Naive thymus-derived CD4-positive, alpha-beta T cell (primary cell): Measurements from ENCODE around the gene ANGPT4. TPM values are rescaled to one million over a fixed set of nuclear protein-coding genes. Genes with fewer than 3 reads are reported as not detected.

ENCODE experiments used
- ATAC-seq: fragments of 150-1000 bp; cut with Tn5 transposase; 2 replicates; pipeline ENCODE4 v1.10.0; 2021; ENCODE audit warnings: mild to moderate bottlenecking, moderate library complexity
- CTCF ChIA-PET: fragments of 350-600 bp; sonication (Branson Sonifier 250); formaldehyde crosslinking; loops from one replicate; lab custom pipeline; 2021; ENCODE audit warnings: antibody characterized with exemption; lab: Charles Lee
- POLR2A ChIA-PET: fragments of 350-600 bp; sonication (Branson Sonifier 250); formaldehyde crosslinking; loops from one replicate; lab custom pipeline; 2021; ENCODE audit warnings: antibody characterized with exemption, inconsistent platforms; lab: Charles Lee
- DNase-seq, 9 donors: peaks; one replicate each; pipeline versions ENCODE4 v3.0.0 to v3.0.0-alpha.2; 2020 to 2022; ENCODE audit warnings: mixed read lengths in 1 of 9
- H3K27ac ChIP-seq: one replicate; pipeline ENCODE4 v1.7.0; 2013; ENCODE audit warnings: mild to moderate bottlenecking, low read depth, low read length, moderate library complexity
- H3K27me3 ChIP-seq, 2 donors: one replicate each; pipeline ENCODE4 v1.7.0; 2013; ENCODE audit warnings: low read length in 2 of 2, mild to moderate bottlenecking in 2 of 2, moderate library complexity in 2 of 2; ENCODE audit not compliant: control insufficient read depth in 2 of 2, insufficient read depth in 2 of 2
- H3K36me3 ChIP-seq, 3 experiments: 1 replicate in 2 of 3; 2 replicates in 1 of 3; pipeline ENCODE4 v1.7.0; 2013; ENCODE audit warnings: low read length in 3 of 3, mild to moderate bottlenecking in 3 of 3, moderate library complexity in 1 of 3; ENCODE audit not compliant: insufficient read depth in 3 of 3, control insufficient read depth in 2 of 3
- H3K4me1 ChIP-seq, 2 donors: one replicate each; pipeline ENCODE4 v1.7.0; 2013; ENCODE audit warnings: low read length in 2 of 2, mild to moderate bottlenecking in 2 of 2, moderate library complexity in 1 of 2; ENCODE audit not compliant: control insufficient read depth in 2 of 2, insufficient read depth in 2 of 2
- H3K4me3 ChIP-seq: 2 replicates; pipeline ENCODE4 v1.7.0; 2013; ENCODE audit warnings: mild to moderate bottlenecking, low read length
- H3K9me3 ChIP-seq, 3 experiments: 1 replicate in 2 of 3; 2 replicates in 1 of 3; pipeline ENCODE4 v1.7.0; 2013; ENCODE audit warnings: low read length in 3 of 3; ENCODE audit not compliant: control insufficient read depth in 2 of 3
- H3K27ac Mint-ChIP-seq, 9 donors: one replicate each; pipeline ENCODE4 v1.8.0; 2020 to 2022; ENCODE audit warnings: mixed read lengths in 9 of 9, mild to moderate bottlenecking in 8 of 9, moderate library complexity in 5 of 9, inconsistent platforms in 2 of 9
- H3K27me3 Mint-ChIP-seq, 5 donors: one replicate each; pipeline ENCODE4 v1.8.0; 2021 to 2022; ENCODE audit warnings: mixed read lengths in 5 of 5, mild to moderate bottlenecking in 1 of 5
- H3K36me3 Mint-ChIP-seq, 5 donors: one replicate each; pipeline ENCODE4 v1.8.0; 2020 to 2022; ENCODE audit warnings: mixed read lengths in 5 of 5, mild to moderate bottlenecking in 3 of 5, inconsistent platforms in 1 of 5
- H3K4me1 Mint-ChIP-seq, 7 donors: one replicate each; pipeline ENCODE4 v1.8.0; 2020 to 2022; ENCODE audit warnings: mixed read lengths in 7 of 7, mild to moderate bottlenecking in 3 of 7, inconsistent platforms in 1 of 7
- H3K4me3 Mint-ChIP-seq, 10 donors: one replicate each; pipeline ENCODE4 v1.8.0; 2020 to 2022; ENCODE audit warnings: mild to moderate bottlenecking in 10 of 10, mixed read lengths in 10 of 10, moderate library complexity in 6 of 10, inconsistent platforms in 2 of 10
- H3K9me3 Mint-ChIP-seq, 11 donors: one replicate each; pipeline ENCODE4 v1.8.0; 2020 to 2022; ENCODE audit warnings: mixed read lengths in 11 of 11, mild to moderate bottlenecking in 4 of 11, inconsistent platforms in 1 of 11, moderate library complexity in 1 of 11
- intact Hi-C, 2 donors: fragments of 100-400 bp; cut with micrococcal nuclease; formaldehyde crosslinking; loops; one replicate each; pipeline ENCODE4 v1.15.1; 2023
- polyA plus RNA-seq, 2 donors: library from polyadenylated mRNA; unstranded; fragments of 300-500 nt; fragmentation: Illumina TruSeq; gene quantifications; one replicate each; pipeline ENCODE4 v1.2.3, GENCODE V29; 2021
- total RNA-seq, 6 experiments: library from RNA in 5 of 6; stranded (reverse) in 5 of 6; gene quantifications; 1 replicate in 5 of 6; 2 replicates in 1 of 6; pipeline ENCODE4 v1.2.3 and lab custom pipeline; 2021 to 2026

Gene ANGPT4
- total and polyA plus RNA-seq, 7 experiments from 2014 or later: not detected

GRCh38 chr20:944148-944547, 28.0 kb upstream of the ANGPT4 start:
- H3K4me1 ChIP-seq: no peaks in the 10 kb centered on the region
- no peaks in the 10 kb centered on the region for H3K36me3 ChIP-seq
- H3K27ac ChIP-seq: no peak overlapping the region
- H3K27me3 Mint-ChIP-seq: peaks cover 14 to 32% (median 21%) of the 10 kb centered on the region in 5 donors
- POLR2A ChIA-PET: no interaction called here
- no peaks in the 10 kb centered on the region for H3K36me3 Mint-ChIP-seq
- no peaks in the 10 kb centered on the region for H3K27me3 ChIP-seq
- no peak overlapping the region for H3K4me3 ChIP-seq
- H3K4me3 Mint-ChIP-seq: no peak overlapping the region
- no peak for ATAC-seq
- no peaks in the 10 kb centered on the region for H3K9me3 Mint-ChIP-seq
- DNase-seq: no peak
- CTCF ChIA-PET: no interaction called here
- no peak overlapping the region for H3K27ac Mint-ChIP-seq
- peaks cover 0 to 4% (median 0%) of the 10 kb centered on the region in 7 donors for H3K4me1 Mint-ChIP-seq
- intact Hi-C loops: no loop called here
- H3K9me3 ChIP-seq: no peaks in the 10 kb centered on the region

GRCh38 chr20:942611-943010, 26.5 kb upstream of the ANGPT4 start:
- intact Hi-C loops: no loop called here

GRCh38 chr20:940926-941325, 24.8 kb upstream of the ANGPT4 start:
- no peaks in the 10 kb centered on the region for H3K36me3 Mint-ChIP-seq
- no peaks in the 10 kb centered on the region for H3K4me1 ChIP-seq
- H3K4me3 Mint-ChIP-seq: no peak overlapping the region
- peaks cover 0 to 7% (median 4%) of the 10 kb centered on the region in 5 donors for H3K27me3 Mint-ChIP-seq
- H3K9me3 ChIP-seq: no peaks in the 10 kb centered on the region
- no peak for DNase-seq
- no peaks in the 10 kb centered on the region for H3K4me1 Mint-ChIP-seq
- no peak for ATAC-seq
- no peak overlapping the region for H3K4me3 ChIP-seq
- no peaks in the 10 kb centered on the region for H3K36me3 ChIP-seq
- H3K27ac ChIP-seq: no peak overlapping the region
- H3K9me3 Mint-ChIP-seq: no peaks in the 10 kb centered on the region
- CTCF ChIA-PET: no interaction called here
- POLR2A ChIA-PET: no interaction called here
- no peak overlapping the region for H3K27ac Mint-ChIP-seq
- H3K27me3 ChIP-seq: no peaks in the 10 kb centered on the region
- intact Hi-C loops: no loop called here

More at GRCh38 chr20:942611-943010, 26.5 kb upstream of the ANGPT4 start:
- Histone ChIP-seq H3K4me3 (no peak overlapping the region), H3K9me3 (no peaks in the 10 kb centered on the region), H3K27me3 (no peaks in the 10 kb centered on the region), H3K4me1 (no peaks in the 10 kb centered on the region), H3K27ac (no peak overlapping the region), H3K36me3 (no peaks in the 10 kb centered on the region)
- no peaks in the 10 kb centered on the region for H3K4me1 Mint-ChIP-seq
- no peaks in the 10 kb centered on the region for H3K9me3 Mint-ChIP-seq
- no peak overlapping the region for H3K27ac Mint-ChIP-seq
- H3K36me3 Mint-ChIP-seq: no peaks in the 10 kb centered on the region
- CTCF ChIA-PET: no interaction called here
- DNase-seq (no peak), ATAC-seq (no peak)
- H3K4me3 Mint-ChIP-seq: no peak overlapping the region
- POLR2A ChIA-PET: no interaction called here
- H3K27me3 Mint-ChIP-seq: peaks cover 8 to 21% (median 15%) of the 10 kb centered on the region in 5 donors

- ATAC-seq: no peak
- Histone ChIP-seq H3K9me3 (no peaks in the 10 kb centered on the region), H3K4me1 (no peaks in the 10 kb centered on the region), H3K27ac (no peak overlapping the region), H3K4me3 (no peak overlapping the region), H3K27me3 (no peaks in the 10 kb centered on the region), H3K36me3 (no peaks in the 10 kb centered on the region)
- DNase-seq: no peak
- Mint-ChIP-seq H3K9me3 (no peaks in the 10 kb centered on the region), H3K36me3 (no peaks in the 10 kb centered on the region), H3K4me1 (no peaks in the 10 kb centered on the region), H3K27me3 (peaks cover 0 to 7% (median 0%) of the 10 kb centered on the region in 5 donors), H3K4me3 (no peak overlapping the region), H3K27ac (no peak overlapping the region)
- intact Hi-C loops: no loop called here
- ChIA-PET POLR2A (no interaction called here), CTCF (no interaction called here)
Measured at GRCh38 chr20:939606-940005, 23.5 kb upstream of the ANGPT4 start.

GRCh38 chr20:934186-934840, 18.2 kb upstream of the ANGPT4 start:
- CTCF ChIA-PET: no interaction called here
- DNase-seq: no peak
- Mint-ChIP-seq H3K4me1 (no peaks in the 10 kb centered on the region), H3K36me3 (peaks cover 0 to 13% (median 4%) of the 10 kb centered on the region in 5 donors), H3K9me3 (peaks cover 4 to 20% (median 11%) of the 10 kb centered on the region in 11 donors), H3K27ac (peak overlapping the region in 1 of 9 donors; percentile 79), H3K4me3 (no peak overlapping the region), H3K27me3 (peaks cover 0 to 5% (median 0%) of the 10 kb centered on the region in 5 donors)
- intact Hi-C loops: no loop called here
- ATAC-seq: no peak
- Histone ChIP-seq H3K9me3 (peaks cover 0 to 3% (median 0%) of the 10 kb centered on the region in 3 experiments), H3K4me1 (no peaks in the 10 kb centered on the region), H3K27me3 (no peaks in the 10 kb centered on the region), H3K27ac (no peak overlapping the region), H3K36me3 (no peaks in the 10 kb centered on the region), H3K4me3 (no peak overlapping the region)
- POLR2A ChIA-PET: no interaction called here

- ChIA-PET POLR2A (interaction anchor here (0.7 kb wide), 1 partner anchor 29 kb away, joined by 3 read pairs; no protein-coding TSS in a partner anchor), CTCF (no interaction called here)
- intact Hi-C loops: no loop called here
- no peak for ATAC-seq
- Mint-ChIP-seq H3K27me3 (peaks cover 0 to 7% (median under 1%) of the 10 kb centered on the region in 5 donors), H3K36me3 (peaks cover 0 to 13% (median 4%) of the 10 kb centered on the region in 5 donors), H3K4me1 (no peaks in the 10 kb centered on the region), H3K9me3 (peaks cover 4 to 20% (median 11%) of the 10 kb centered on the region in 11 donors), H3K4me3 (no peak overlapping the region), H3K27ac (no peak overlapping the region)
- no peaks in the 10 kb centered on the region for H3K36me3 ChIP-seq
- peaks cover 0 to 3% (median 0%) of the 10 kb centered on the region in 3 experiments for H3K9me3 ChIP-seq
- H3K27ac ChIP-seq: no peak overlapping the region
- H3K4me1 ChIP-seq: no peaks in the 10 kb centered on the region
- no peak overlapping the region for H3K4me3 ChIP-seq
- no peak for DNase-seq
- H3K27me3 ChIP-seq: no peaks in the 10 kb centered on the region
Measured at GRCh38 chr20:933029-933428, 16.9 kb upstream of the ANGPT4 start.

GRCh38 chr20:931401-931800, 15.3 kb upstream of the ANGPT4 start:
- Histone ChIP-seq H3K4me3 (no peak overlapping the region), H3K27ac (no peak overlapping the region), H3K27me3 (no peaks in the 10 kb centered on the region), H3K4me1 (no peaks in the 10 kb centered on the region), H3K9me3 (peaks cover 0 to 3% (median 0%) of the 10 kb centered on the region in 3 experiments), H3K36me3 (no peaks in the 10 kb centered on the region)
- ChIA-PET POLR2A (no interaction called here), CTCF (no interaction called here)
- intact Hi-C loops: no loop called here
- Mint-ChIP-seq H3K27me3 (peaks cover 0 to 12% (median 6%) of the 10 kb centered on the region in 5 donors), H3K9me3 (peaks cover 4 to 20% (median 11%) of the 10 kb centered on the region in 11 donors), H3K36me3 (peaks cover 0 to 13% (median 4%) of the 10 kb centered on the region in 5 donors), H3K4me3 (no peak overlapping the region), H3K4me1 (no peaks in the 10 kb centered on the region), H3K27ac (no peak overlapping the region)
- no peak for ATAC-seq
- no peak for DNase-seq
